Measurements from ENCODE around the gene OCA2. TPM values are rescaled to one million over a fixed set of nuclear protein-coding genes. Genes with fewer than 3 reads are reported as not detected.
"Not testable (repeated sequence)": the region's sequence is repeated elsewhere in the genome, so short reads cannot be mapped to it uniquely, and the experiment has no call there.

OCA2 gene
- total RNA-seq, 2 experiments from 2014 or later = not detected

- Mint-ChIP-seq H3K27me3 (no peaks in the 10 kb centered on the region), H3K4me1 (no peaks in the 10 kb centered on the region), H3K4me3 (no peak overlapping the region), H3K27ac (no peak overlapping the region), H3K36me3 (ENCODE audit: low read depth) (no peaks in the 10 kb centered on the region), H3K9me3 (peaks cover 3% of the 10 kb centered on the region)
- ChIA-PET POLR2A (no interaction called here), CTCF (no interaction called here)
- no peak for DNase-seq
Observed at GRCh38 chr15:27970661-27971392, 128.3 kb downstream of the OCA2 start.

- DNase-seq = no peak
- POLR2A ChIA-PET = no interaction called here
- CTCF ChIA-PET = no interaction called here
- Mint-ChIP-seq H3K4me1 (no peaks in the 10 kb centered on the region), H3K4me3 (no peak overlapping the region), H3K9me3 (peaks cover 3% of the 10 kb centered on the region), H3K27me3 (no peaks in the 10 kb centered on the region), H3K27ac (no peak overlapping the region), H3K36me3 (ENCODE audit: low read depth) (no peaks in the 10 kb centered on the region)
Observed at GRCh38 chr15:27967541-27967940, 131.6 kb downstream of the OCA2 start.

GRCh38 chr15:27965546-27965945 lies 133.6 kb downstream of the OCA2 start:
- no peaks in the 10 kb centered on the region for H3K27me3 Mint-ChIP-seq
- H3K4me1 Mint-ChIP-seq = no peaks in the 10 kb centered on the region
- no peak overlapping the region for H3K27ac Mint-ChIP-seq
- no peak for DNase-seq
- H3K4me3 Mint-ChIP-seq = no peak overlapping the region
- POLR2A ChIA-PET = no interaction called here
- peaks cover 3% of the 10 kb centered on the region for H3K9me3 Mint-ChIP-seq
- CTCF ChIA-PET = no interaction called here
- H3K36me3 Mint-ChIP-seq (ENCODE audit: low read depth) = no peaks in the 10 kb centered on the region

GRCh38 chr15:27961801-27962200 lies 137.3 kb downstream of the OCA2 start:
- Mint-ChIP-seq H3K4me1 (no peaks in the 10 kb centered on the region), H3K4me3 (no peak overlapping the region), H3K36me3 (ENCODE audit: low read depth) (no peaks in the 10 kb centered on the region), H3K27ac (no peak overlapping the region), H3K27me3 (no peaks in the 10 kb centered on the region), H3K9me3 (peaks cover 8% of the 10 kb centered on the region)
- DNase-seq = no peak
- ChIA-PET POLR2A (no interaction called here), CTCF (no interaction called here)

- Mint-ChIP-seq H3K9me3 (peaks cover 5% of the 10 kb centered on the region), H3K4me3 (no peak overlapping the region), H3K36me3 (ENCODE audit: low read depth) (no peaks in the 10 kb centered on the region), H3K4me1 (no peaks in the 10 kb centered on the region), H3K27me3 (no peaks in the 10 kb centered on the region), H3K27ac (no peak overlapping the region)
- CTCF ChIA-PET = no interaction called here
- POLR2A ChIA-PET = no interaction called here
- DNase-seq = no peak
Observed at GRCh38 chr15:27958911-27959578, 140.1 kb downstream of the OCA2 start.

GRCh38 chr15:27956285-27956684 lies 142.8 kb downstream of the OCA2 start:
- H3K27ac Mint-ChIP-seq = no peak overlapping the region
- POLR2A ChIA-PET = no interaction called here
- H3K36me3 Mint-ChIP-seq (ENCODE audit: low read depth) = no peaks in the 10 kb centered on the region
- no peaks in the 10 kb centered on the region for H3K27me3 Mint-ChIP-seq
- H3K4me3 Mint-ChIP-seq = no peak overlapping the region
- H3K9me3 Mint-ChIP-seq = peaks cover 5% of the 10 kb centered on the region
- no peak for DNase-seq
- CTCF ChIA-PET = no interaction called here
- H3K4me1 Mint-ChIP-seq = no peaks in the 10 kb centered on the region

GRCh38 chr15:27955087-27955486 lies 144.0 kb downstream of the OCA2 start:
- Mint-ChIP-seq H3K4me3 (no peak overlapping the region), H3K4me1 (no peaks in the 10 kb centered on the region), H3K36me3 (ENCODE audit: low read depth) (no peaks in the 10 kb centered on the region), H3K27ac (no peak overlapping the region), H3K27me3 (no peaks in the 10 kb centered on the region), H3K9me3 (peaks cover 5% of the 10 kb centered on the region)
- no peak for DNase-seq
- CTCF ChIA-PET = no interaction called here
- POLR2A ChIA-PET = no interaction called here

GRCh38 chr15:27952593-27952992 lies 146.5 kb downstream of the OCA2 start:
- H3K27me3 Mint-ChIP-seq; DNase-seq; H3K27ac Mint-ChIP-seq; POLR2A ChIA-PET; CTCF ChIA-PET; H3K4me3 Mint-ChIP-seq; H3K36me3 Mint-ChIP-seq (ENCODE audit: low read depth); H3K9me3 Mint-ChIP-seq; H3K4me1 Mint-ChIP-seq: not testable (repeated sequence)

GRCh38 chr15:27951191-27951890 lies 147.8 kb downstream of the OCA2 start:
- no peak for DNase-seq
- no peaks in the 10 kb centered on the region for H3K9me3 Mint-ChIP-seq
- CTCF ChIA-PET = no interaction called here
- no peaks in the 10 kb centered on the region for H3K4me1 Mint-ChIP-seq
- no peak overlapping the region for H3K27ac Mint-ChIP-seq
- POLR2A ChIA-PET = no interaction called here
- no peak overlapping the region for H3K4me3 Mint-ChIP-seq
- no peaks in the 10 kb centered on the region for H3K36me3 Mint-ChIP-seq (ENCODE audit: low read depth)
- no peaks in the 10 kb centered on the region for H3K27me3 Mint-ChIP-seq

- CTCF ChIA-PET = no interaction called here
- DNase-seq = no peak
- Mint-ChIP-seq H3K36me3 (ENCODE audit: low read depth) (no peaks in the 10 kb centered on the region), H3K27ac (no peak overlapping the region), H3K27me3 (no peaks in the 10 kb centered on the region), H3K9me3 (no peaks in the 10 kb centered on the region), H3K4me1 (no peaks in the 10 kb centered on the region), H3K4me3 (no peak overlapping the region)
- POLR2A ChIA-PET = no interaction called here
Observed at GRCh38 chr15:27949089-27949488, 150.0 kb downstream of the OCA2 start.

GRCh38 chr15:27939246-27939645 lies 159.9 kb downstream of the OCA2 start:
- H3K27ac Mint-ChIP-seq = no peak overlapping the region
- H3K4me1 Mint-ChIP-seq = no peaks in the 10 kb centered on the region
- POLR2A ChIA-PET = no interaction called here
- no peak for DNase-seq
- no peaks in the 10 kb centered on the region for H3K27me3 Mint-ChIP-seq
- H3K4me3 Mint-ChIP-seq = no peak overlapping the region
- H3K36me3 Mint-ChIP-seq (ENCODE audit: low read depth) = no peaks in the 10 kb centered on the region
- no peaks in the 10 kb centered on the region for H3K9me3 Mint-ChIP-seq
- CTCF ChIA-PET = no interaction called here

- no peaks in the 10 kb centered on the region for H3K36me3 Mint-ChIP-seq (ENCODE audit: low read depth)
- no peak overlapping the region for H3K27ac Mint-ChIP-seq
- DNase-seq = no peak
- no peak overlapping the region for H3K4me3 Mint-ChIP-seq
- H3K27me3 Mint-ChIP-seq = no peaks in the 10 kb centered on the region
- ChIA-PET CTCF (no interaction called here), POLR2A (no interaction called here)
- H3K4me1 Mint-ChIP-seq = no peaks in the 10 kb centered on the region
- H3K9me3 Mint-ChIP-seq = no peaks in the 10 kb centered on the region
Observed at GRCh38 chr15:27937851-27938250, 161.3 kb downstream of the OCA2 start.

- Mint-ChIP-seq H3K27me3 (no peaks in the 10 kb centered on the region), H3K36me3 (ENCODE audit: low read depth) (no peaks in the 10 kb centered on the region), H3K9me3 (no peaks in the 10 kb centered on the region), H3K4me1 (no peaks in the 10 kb centered on the region), H3K27ac (no peak overlapping the region), H3K4me3 (no peak overlapping the region)
- no peak for DNase-seq
- ChIA-PET POLR2A (no interaction called here), CTCF (no interaction called here)
Observed at GRCh38 chr15:27936164-27936563, 163.0 kb downstream of the OCA2 start.

GRCh38 chr15:27935328-27935727 lies 163.8 kb downstream of the OCA2 start:
- ChIA-PET POLR2A (no interaction called here), CTCF (no interaction called here)
- DNase-seq = no peak
- Mint-ChIP-seq H3K36me3 (ENCODE audit: low read depth) (no peaks in the 10 kb centered on the region), H3K4me3 (no peak overlapping the region), H3K27ac (no peak overlapping the region), H3K27me3 (no peaks in the 10 kb centered on the region), H3K9me3 (no peaks in the 10 kb centered on the region), H3K4me1 (no peaks in the 10 kb centered on the region)

All from activated CD4-positive, alpha-beta memory T cell treated with anti-CD3 and anti-CD28 coated beads, Interleukin-2, amount 10 ng/mL, durations not matched to agents 7 days and 5 days (primary cell).